ENCODE measurements around the gene CLEC4M.

GRCh38 chr19:7795555-7796161 lies 32.6 kb downstream of the CLEC4M start:
- TF ChIP-seq EZH2 (IDR thresholded peaks at IDR 0.05; ENCODE audit: low read length): no peak
- TF ChIP-seq, protein P1, sequence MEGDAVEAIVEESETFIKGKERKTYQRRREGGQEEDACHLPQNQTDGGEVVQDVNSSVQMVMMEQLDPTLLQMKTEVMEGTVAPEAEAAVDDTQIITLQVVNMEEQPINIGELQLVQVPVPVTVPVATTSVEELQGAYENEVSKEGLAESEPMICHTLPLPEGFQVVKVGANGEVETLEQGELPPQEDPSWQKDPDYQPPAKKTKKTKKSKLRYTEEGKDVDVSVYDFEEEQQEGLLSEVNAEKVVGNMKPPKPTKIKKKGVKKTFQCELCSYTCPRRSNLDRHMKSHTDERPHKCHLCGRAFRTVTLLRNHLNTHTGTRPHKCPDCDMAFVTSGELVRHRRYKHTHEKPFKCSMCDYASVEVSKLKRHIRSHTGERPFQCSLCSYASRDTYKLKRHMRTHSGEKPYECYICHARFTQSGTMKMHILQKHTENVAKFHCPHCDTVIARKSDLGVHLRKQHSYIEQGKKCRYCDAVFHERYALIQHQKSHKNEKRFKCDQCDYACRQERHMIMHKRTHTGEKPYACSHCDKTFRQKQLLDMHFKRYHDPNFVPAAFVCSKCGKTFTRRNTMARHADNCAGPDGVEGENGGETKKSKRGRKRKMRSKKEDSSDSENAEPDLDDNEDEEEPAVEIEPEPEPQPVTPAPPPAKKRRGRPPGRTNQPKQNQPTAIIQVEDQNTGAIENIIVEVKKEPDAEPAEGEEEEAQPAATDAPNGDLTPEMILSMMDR (optimal IDR thresholded peaks at IDR 0.05 in 1 of 3, IDR thresholded peaks at IDR 0.05 in 1 of 3, conservative IDR thresholded peaks at IDR 0.05 in 1 of 3; ENCODE audit: extremely low read depth in 1 of 3, insufficient read depth in 2 of 3, low read length in 3 of 3): no peak
